HG02840 (cell line): ENCODE results near the gene NME7.
"Not testable (repeated sequence)": the region's sequence is repeated elsewhere in the genome, so short reads cannot be mapped to it uniquely, and the experiment has no call there.

ENCODE experiments used
- ATAC-seq: cut with Tn5 transposase; IDR thresholded peaks from one replicate; pipeline ENCODE4 v1.9.1; 2021; ENCODE audit warnings: mild to moderate bottlenecking, moderate library complexity, moderate number of reproducible peaks; ENCODE audit not compliant: unreplicated experiment, low FRiP score

The NME7 gene, protein sequence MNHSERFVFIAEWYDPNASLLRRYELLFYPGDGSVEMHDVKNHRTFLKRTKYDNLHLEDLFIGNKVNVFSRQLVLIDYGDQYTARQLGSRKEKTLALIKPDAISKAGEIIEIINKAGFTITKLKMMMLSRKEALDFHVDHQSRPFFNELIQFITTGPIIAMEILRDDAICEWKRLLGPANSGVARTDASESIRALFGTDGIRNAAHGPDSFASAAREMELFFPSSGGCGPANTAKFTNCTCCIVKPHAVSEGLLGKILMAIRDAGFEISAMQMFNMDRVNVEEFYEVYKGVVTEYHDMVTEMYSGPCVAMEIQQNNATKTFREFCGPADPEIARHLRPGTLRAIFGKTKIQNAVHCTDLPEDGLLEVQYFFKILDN

DNA sequence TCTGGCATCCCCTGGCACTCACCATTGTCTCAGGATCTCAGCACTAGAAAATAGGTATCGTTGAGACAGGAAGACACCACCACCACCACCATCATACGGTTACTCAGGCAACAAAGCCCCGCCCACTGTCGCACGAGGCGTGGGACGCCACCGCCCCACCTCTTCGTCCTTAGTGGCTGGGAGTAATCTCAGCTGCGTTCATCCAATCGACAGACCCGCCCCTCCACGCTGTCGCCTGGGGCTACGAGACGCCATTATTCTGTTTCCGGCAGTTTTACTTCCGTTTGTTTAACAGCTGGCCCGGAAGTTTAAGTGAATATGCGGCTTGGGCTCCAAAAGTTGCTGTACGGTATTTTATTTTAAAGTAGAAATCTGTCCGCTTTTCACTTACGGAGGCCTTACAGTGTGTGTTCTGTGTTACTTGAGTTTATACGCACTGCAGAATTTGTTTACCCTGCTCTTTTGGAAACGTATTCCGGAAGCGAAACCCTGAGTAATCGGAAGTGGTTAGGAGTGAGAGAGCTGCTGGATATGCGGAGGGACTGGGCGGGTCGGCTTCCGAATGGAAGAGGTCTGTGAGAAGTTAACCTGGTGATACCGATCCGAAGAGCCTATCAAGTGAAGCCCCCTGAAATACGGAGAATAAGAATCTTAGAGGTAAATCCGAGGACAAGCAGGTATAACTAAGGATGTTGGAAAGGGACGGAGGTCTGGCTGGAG is at the start of gene NME7, which contains the start of gene BLZF1:
Gene NME7, minus strand, starts transcription at position 112 of the 720 bp plus-strand sequence. Its CDS starts 87 bp downstream, at position 25.
Gene BLZF1, plus strand, starts transcription at position 510 of the 720 bp plus-strand sequence. CDS start 1,328 bp downstream, outside the sequence.
- peak; percentile 96 for ATAC-seq

DNA sequence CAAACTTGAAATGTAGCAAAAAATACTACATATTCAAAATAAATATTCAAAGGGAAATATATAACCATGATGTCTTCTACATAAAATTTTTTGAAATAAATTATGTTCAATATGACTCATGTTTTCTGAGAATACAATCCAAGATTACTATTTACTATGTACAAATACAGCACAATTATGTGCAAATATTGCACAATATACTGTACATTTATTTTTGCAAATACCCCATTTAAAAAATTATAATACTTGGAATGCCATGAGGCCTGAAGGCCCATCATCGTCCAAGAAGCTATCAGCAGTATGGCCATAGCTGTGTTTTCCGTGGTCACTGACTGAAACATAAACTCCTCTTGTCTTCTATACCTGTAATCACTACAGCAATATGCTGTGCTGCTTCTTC is 47.4 kb upstream of the NME7 start:
- no peak for ATAC-seq

DNA sequence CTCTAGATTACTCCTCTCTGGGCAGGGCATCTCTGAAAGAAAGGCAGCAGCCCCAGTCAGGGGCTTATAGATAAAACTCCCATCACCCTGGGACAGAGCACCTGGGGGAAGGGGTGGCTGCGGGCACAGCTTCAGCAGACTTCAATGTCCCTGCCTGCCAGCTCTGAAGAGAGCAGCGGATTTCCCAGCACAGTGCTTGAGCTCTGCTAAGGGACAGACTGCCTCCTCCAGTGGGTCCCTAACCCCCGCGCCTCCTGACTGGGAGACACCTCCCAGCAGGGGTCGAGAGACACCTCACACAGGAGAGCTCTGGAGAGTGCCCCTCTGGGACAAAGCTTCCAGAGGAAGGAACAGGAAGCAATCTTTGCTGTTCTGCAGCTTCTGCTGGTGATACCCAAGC is 40.7 kb upstream of the NME7 start:
- ATAC-seq, result not testable (repeated sequence)

DNA sequence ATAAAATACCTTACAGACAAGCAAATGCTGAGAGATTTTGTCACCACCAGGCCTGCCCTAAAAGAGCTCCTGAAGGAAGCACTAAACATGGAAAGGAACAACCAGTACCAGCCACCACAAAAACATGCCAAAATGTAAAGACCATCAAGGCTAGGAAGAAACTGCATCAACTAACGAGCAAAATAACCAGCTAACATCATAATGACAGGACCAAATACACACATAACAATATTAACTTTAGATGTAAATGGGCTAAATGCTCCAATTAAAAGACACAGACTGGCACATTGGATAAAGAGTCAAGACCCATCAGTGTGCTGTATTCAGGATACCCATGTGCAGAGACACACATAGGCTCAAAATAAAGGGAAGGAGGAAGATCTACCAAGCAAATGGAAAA is 35.0 kb upstream of the NME7 start:
- ATAC-seq, result not testable (repeated sequence)

DNA sequence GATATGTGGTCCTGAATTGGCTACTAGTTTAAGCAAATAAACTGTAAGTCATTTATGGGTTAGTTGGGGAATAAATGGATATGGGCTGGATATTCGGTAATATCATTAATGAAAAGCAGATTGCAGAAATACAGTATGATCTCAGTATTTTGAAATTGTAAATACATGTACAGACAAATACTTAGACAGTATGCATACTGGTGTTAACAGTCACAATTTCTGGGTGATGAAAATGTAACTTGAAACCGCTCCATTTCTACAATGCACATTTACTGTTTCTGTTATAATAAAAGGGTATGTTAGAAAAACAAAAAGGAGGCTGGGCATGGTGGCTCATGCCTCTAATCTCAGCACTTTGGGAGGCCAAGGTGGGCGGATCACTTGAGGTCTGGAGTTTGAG is 28.4 kb upstream of the NME7 start:
- ATAC-seq, result no peak

DNA sequence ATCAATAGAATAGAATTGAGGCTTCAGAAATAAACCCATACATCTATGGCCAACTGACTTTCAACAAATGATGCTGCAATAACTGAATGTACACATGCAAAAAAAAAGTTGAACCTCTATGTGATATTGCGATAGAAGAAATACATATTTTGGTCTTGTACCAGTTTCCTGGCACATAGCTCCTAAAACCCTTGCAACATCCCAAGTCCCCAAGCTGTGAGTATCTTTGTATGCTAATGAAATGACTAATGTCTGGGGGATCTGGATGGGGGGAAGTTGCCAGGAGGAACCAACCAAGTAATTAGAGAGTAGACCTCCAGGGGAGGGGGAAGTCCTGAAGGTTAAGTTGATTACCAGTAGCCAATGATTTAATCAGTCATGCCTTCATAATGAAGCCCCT is 24.8 kb upstream of the NME7 start:
- ATAC-seq, result no peak

DNA sequence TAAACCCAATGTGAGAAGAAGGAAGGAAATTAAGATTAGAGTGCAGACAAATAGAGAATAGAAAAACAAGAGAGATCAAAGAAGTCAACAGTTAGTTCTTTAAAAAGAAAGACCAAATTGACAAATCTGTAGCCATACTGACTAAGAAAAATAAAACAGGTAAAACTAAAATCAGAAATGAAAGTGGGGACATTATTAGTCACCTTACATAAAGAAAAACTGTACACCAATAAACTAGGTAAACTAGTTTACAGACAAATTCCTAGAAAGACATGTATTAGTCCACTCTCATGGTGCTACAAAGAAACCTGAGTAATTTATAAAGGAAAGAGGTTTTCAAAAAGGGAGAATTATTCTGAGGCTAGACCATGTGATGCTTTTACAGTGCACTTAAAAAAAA is 22.7 kb upstream of the NME7 start:
- ATAC-seq, result peak; percentile 71

DNA sequence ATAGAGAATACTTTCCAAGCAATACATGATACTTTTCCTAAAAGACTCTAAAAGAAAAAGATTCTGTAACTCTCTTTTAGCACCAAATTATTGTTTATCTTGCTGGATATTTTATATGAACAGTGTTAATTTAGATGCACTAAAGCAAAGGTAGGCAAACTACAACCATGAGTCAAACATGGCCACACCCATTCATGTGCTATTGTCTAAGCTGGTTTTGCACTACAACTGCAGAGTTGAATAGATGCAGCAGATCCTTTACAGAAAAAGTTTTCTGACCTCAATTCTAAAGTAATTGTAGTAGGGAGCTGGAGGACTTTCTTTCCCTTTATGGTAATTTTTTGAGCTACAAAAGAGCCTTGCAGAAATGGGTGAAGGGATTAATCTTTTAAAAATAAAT is 19.8 kb upstream of the NME7 start:
- ATAC-seq, result no peak

DNA sequence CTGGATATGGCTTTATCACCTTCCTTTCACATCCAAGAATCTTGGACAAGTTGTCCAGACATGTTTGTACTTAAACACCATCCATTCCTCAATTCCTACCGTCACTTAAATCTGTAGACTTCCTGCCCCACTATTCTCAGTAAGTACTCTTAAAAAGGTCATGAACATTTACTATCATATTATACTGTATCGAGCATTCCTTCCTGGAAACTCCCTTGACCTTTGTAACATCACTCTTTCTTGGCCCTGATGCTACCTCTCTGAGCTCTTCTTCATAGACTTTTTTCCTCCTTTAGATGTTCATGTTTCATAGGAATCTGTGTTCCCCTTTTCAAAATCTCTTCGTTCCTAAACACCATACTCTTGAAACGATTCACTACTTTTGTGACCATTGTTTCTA is 15.9 kb upstream of the NME7 start:
- no peak for ATAC-seq

DNA sequence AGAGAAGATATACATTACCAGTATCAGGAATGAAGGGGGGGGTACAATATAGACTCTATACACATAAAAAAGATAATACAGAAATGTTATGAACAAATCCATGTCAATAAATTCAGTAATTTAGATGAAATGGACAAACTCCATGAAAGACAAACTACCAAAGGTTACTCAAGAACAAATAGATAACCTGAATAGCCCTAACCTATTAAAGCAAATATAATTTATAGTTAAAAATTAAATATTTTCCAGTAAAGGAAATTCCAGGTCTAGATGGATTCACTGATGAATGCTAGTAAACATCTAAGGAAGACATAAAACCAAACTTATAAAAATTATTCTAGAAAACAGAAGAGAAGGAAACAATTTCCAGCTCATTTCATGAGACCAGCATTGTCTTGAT is 13.6 kb upstream of the NME7 start:
- ATAC-seq, result no peak

DNA sequence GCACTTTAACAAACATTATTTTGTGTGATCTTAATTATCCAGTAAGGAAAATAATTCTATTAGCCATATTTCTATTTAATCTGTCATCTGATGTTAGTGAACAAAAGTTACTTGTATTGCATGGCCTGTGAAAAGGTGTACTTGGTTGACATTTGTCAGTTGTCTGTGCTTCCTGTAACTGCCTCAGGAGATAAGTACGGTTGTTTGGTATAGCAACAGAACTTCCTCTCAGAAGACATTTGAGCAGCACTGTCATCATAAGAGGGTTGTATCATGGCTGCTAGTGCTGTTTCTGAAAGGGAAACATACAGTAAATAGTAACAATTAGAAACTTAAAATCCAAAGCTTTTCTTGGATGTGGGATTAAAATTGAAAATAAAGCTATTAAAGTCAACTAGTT is 3.8 kb upstream of the NME7 start:
- ATAC-seq, result no peak

DNA sequence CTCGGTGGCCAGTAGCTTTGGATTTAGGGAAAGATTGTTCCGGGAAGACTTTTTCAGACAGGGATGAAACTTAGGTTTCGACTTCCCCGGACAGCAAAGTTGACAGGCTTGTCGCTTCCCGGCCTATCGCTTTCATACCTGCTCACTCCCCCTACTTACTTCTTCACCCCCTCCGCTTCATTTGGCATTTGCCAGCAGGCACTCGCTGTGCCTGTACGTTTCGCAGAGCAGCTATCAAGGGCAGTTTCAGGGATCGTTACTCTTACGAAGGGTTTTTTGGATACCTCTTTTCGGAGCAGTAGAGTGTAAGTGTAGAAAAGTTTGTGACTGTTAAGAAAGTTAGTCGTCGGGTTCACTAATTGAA is 791 bp upstream of the NME7 start:
- ATAC-seq, result no peak

DNA sequence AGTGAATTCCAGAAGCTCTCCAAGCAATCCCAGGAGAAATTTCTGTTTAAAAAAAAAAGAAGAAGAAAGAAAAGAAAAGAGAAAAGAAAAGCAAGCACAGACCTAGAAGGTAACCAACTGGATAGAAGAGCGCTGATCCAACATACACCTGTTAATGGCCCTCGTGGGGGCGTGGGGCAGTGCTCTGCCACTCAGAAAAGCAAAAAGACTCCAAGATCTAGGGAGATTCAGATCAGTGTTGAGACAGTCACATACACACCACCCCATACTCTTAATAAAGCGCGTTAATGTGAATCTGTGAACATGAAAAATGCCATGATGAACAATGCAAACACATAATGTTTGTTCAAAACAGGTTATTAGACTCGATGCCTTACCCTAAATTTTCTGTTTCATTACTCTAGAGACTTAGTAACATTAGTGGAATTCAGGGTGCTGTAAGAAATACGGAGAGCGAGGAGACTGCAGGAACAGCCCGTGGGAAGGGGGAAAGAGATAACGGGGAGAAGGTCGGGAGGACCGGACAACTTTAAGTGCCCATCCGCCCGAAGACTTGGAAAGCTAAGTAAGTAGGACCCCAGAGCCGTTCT is 406 bp downstream of the NME7 start:
- ATAC-seq, result no peak

DNA sequence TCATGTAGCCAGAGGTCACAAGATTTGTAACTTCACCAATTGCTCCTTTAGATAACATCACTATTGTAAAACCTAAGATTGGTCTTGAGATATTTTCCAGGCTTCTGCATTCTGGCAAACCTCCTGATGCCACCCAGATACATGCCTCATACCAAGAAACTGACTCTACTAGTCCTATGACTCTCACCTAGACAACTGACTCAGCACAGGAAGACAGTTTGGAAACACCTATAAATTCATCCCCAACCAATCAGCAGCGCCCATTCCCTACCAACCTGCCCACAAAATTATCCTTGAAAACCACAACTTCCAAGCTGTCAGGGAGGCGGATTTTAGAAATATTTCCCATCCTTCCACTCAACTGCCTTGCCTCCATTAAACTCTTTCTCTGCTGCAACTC is 2.6 kb downstream of the NME7 start:
- ATAC-seq, result no peak

DNA sequence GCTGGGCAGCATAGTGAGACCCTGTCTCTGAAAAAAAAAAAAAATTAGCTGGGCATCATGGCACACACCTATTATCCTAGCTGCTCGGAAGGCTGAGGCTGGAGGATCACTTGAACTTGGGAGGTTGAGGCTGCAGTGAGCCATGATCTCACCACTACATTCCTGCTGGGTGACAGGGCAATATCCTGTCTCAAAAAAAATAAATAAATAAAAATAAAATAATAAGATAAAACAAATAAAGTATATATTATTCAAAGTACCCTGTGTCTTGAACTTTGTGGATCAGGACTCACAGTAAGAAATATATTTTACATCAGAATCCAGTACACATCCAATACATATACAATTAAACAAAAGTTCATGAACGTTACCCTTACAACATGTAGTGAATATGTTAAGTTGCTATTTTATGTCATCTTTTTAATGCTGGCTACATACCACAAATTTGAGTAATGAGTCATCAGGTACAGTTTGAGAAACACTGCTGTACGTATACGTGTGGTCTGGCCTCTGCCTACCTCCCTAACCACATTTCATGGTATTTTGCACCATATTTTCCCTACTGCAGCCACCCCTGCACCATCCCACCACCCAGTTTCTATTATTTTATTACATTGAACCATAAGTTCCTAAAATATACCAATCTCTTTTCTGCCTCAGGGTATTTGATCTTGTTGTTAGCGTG is 4.4 kb downstream of the NME7 start:
- ATAC-seq, result no peak

DNA sequence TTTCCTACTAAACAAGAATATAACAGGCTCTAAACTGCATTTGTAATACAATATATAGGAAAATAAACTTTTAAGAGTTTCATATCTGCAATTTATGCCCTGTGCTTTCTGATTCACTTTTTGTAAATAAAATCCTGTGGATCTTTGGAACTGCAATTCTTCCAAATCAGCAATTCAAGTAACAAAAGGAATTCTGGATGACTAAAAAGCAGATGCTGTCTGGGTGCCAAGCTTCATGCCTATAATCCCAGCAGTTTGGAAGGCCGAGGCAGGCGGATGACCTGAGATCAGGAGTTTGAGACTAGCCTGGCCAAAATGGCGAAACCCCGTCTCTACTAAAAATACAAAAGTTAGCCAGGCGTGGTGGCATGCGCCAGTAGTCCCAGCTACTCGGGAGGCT is 6.3 kb downstream of the NME7 start:
- no peak for ATAC-seq

DNA sequence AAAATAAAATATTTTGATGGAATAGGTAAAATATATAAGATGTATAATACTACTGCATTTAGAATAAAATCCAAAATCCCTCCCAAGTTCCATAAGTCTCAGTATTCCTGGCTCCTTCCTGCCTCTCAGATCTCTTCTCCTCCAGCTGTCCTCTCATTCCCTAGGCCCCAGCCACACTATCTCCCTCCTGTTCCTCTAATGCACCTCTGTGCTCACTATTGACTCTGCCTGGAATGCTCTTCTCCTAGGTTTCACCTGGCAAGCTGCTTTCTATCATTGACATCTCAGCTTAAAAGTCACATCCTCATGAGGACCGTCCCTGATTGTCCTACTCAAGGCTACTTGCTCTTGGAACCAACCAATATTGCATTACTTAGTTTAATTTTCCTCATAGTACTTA is 7.2 kb downstream of the NME7 start:
- no peak for ATAC-seq

DNA sequence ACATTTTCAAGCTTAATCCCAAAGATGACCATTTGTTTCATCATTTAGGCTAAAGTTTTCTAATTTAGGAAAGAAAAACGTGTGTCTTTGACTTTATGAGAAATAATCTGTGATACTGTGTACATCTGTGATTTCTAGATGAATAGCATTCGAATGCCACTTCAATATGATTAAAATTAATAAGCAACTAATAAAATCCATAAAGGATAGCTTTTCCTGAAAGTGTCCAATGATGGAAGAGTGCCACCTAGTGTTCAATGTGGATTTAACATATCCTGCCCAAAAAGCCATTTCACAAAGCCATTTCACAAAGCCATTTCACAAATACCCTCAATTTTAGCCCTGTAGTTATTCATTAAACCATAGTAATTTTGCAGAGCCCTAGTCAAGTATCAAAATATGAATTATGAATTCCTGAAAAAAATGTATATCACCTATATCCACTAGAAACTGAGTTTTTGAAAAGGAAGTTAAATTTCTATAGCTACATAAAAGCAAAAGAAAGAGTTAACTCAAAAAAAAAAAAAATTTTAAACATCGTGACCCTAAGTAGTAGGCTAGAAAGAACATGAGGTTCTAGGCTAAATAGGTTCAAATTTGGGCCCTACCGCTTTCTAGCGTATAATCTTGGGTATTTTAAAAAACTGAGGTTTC is 19.1 kb downstream of the NME7 start:
- no peak for ATAC-seq

DNA sequence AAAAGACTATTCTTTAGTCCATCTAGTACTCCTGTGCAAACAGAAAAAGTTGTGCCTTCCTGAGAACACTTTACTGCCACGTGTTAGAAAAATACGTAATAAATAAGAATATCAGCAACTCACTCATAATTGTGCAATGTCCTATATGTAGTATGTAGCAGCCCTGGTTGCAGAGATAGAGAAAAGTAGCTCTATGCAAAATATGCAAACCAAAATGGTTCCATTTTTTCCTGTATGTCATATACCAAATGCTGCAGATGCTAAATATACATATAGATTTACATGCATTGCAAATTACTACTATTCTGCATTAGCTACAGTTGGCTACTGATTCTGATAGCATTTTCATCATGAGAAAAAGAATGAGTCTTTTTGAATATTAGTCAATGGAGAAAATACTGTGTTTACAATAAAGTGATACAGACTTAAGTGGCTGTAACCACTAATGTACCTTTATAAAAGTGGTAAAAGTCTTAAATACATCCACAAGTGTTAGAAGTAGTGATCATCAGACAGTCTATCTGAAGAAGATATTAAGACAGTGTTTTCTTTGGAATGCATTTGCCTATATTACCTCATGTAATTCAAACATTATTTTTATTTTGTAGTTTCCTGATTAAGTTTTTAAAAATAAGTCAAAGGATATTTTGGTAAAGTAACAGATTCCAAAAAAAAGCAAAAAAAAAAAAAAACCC is 19.8 kb downstream of the NME7 start:
- no peak for ATAC-seq

DNA sequence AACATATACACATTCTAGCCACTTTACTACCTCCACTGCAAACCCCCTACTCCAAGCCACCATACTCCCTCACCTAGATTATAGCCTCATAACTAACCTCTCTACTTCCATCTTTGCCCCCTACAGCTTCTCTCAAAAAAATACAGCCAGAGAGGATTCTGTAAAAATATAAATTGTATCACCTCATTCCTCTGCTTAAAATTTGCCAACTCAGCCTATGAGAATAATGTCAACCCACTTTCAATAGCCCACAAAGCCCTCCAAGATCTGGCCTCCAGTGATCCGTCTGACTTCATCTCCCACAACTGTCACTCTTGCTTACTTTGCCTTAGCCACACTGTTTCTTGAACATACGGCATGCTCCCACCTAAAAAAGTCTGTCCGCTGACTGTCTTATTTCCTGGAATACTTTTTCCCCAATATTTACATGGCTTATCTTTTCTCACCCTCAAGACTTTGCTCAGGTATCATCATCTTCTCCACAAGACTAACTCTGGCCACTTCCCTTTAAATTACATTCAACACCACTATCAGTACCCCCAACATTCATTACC is 21.5 kb downstream of the NME7 start:
- no peak for ATAC-seq
